Liver (tissue), 3 donors: Measurements from ENCODE around the gene CAMKK1.

ENCODE experiments used
- ATF3 ChIP-seq: IDR thresholded peaks from 2 replicates; pipeline ENCODE4 v1.6.1; 2016; ENCODE audit warnings: antibody characterized with exemption
- CTCF ChIP-seq: fragments of 150-350 bp; IDR thresholded peaks from 2 replicates; pipeline ENCODE4 v1.5.1; 2017; ENCODE audit warnings: improper control_type of control experiment, low read depth, low read length; ENCODE audit not compliant: missing input control
- EGR1 ChIP-seq, 2 donors: IDR thresholded peaks; 2 replicates each; pipeline ENCODE4 v1.6.1; 2016 to 2018; ENCODE audit warnings: antibody characterized with exemption in 2 of 2, low read depth in 2 of 2
- FOXA2 ChIP-seq: IDR thresholded peaks from 2 replicates; pipeline ENCODE4 v1.6.1; 2016; ENCODE audit warnings: antibody characterized with exemption
- GABPA ChIP-seq, 2 donors: IDR thresholded peaks in 1 of 2; conservative IDR thresholded peaks in 1 of 2; 2 replicates each; pipeline ENCODE4 v1.6.1; 2016; ENCODE audit warnings: antibody characterized with exemption in 2 of 2, mild to moderate bottlenecking in 1 of 2, moderate library complexity in 1 of 2
- HNF4A ChIP-seq, 2 donors: conservative IDR thresholded peaks; 2 replicates each; pipeline ENCODE4 v1.6.1; 2016; ENCODE audit warnings: antibody characterized with exemption in 2 of 2, mild to moderate bottlenecking in 2 of 2
- JUND ChIP-seq, 2 donors: IDR thresholded peaks; 2 replicates each; pipeline ENCODE4 v1.6.1; 2016; ENCODE audit warnings: antibody characterized with exemption in 2 of 2
- MAX ChIP-seq: IDR thresholded peaks from 2 replicates; pipeline ENCODE4 v1.6.1; 2016; ENCODE audit warnings: antibody characterized with exemption
- NR2F2 ChIP-seq: IDR thresholded peaks from 2 replicates; pipeline ENCODE4 v1.6.1; 2016; ENCODE audit warnings: antibody characterized with exemption
- RAD21 ChIP-seq, 2 donors: IDR thresholded peaks; 2 replicates each; pipeline ENCODE4 v1.6.1; 2016; ENCODE audit warnings: antibody characterized with exemption in 2 of 2, mild to moderate bottlenecking in 2 of 2
- REST ChIP-seq: IDR thresholded peaks from 2 replicates; pipeline ENCODE4 v1.6.1; 2016; ENCODE audit warnings: antibody characterized with exemption, mild to moderate bottlenecking
- TAF1 ChIP-seq: conservative IDR thresholded peaks from 2 replicates; pipeline ENCODE4 v1.6.1; 2016; ENCODE audit warnings: antibody characterized with exemption, mild to moderate bottlenecking
- YY1 ChIP-seq: IDR thresholded peaks from 2 replicates; pipeline ENCODE4 v1.6.1; 2016; ENCODE audit warnings: antibody characterized with exemption, mild to moderate bottlenecking
- ZBTB33 ChIP-seq: IDR thresholded peaks from 2 replicates; pipeline ENCODE4 v1.6.1; 2016; ENCODE audit warnings: antibody characterized with exemption
- donor health status: healthy.
- donor health status: healthy.

- TF ChIP-seq CTCF (no peak), YY1 (no peak), NR2F2 (no peak), HNF4A (conservative IDR thresholded peaks at IDR 0.05) (no peak), FOXA2 (no peak), EGR1 (IDR thresholded peaks at IDR 0.05; ENCODE audit: low read depth in 2 of 2) (no peak), GABPA (IDR thresholded peaks at IDR 0.05 in 1 of 2, conservative IDR thresholded peaks at IDR 0.05 in 1 of 2) (no peak), RAD21 (IDR thresholded peaks at IDR 0.05) (no peak), REST (no peak), MAX (no peak), ATF3 (no peak), ZBTB33 (no peak), JUND (IDR thresholded peaks at IDR 0.05) (no peak), TAF1 (no peak)
Measured at GRCh38 chr17:3867106-3867505, 25.7 kb downstream of the CAMKK1 start.
